HUDEP-2 (cell line): ENCODE results near the gene ETAA1.

Source experiments
- DNase-seq, 76 experiments: peaks; one replicate each; lab custom pipeline; 2025; ENCODE audit not compliant: unreplicated experiment in 76 of 76; lab: John Stamatoyannopoulos, UW

The ETAA1 gene

GRCh38 chr2:67397143-67397986, at the start of gene ETAA1:
TSS of gene ETAA1 (plus strand) at chr2:67397333. CDS start at chr2:67397449, 116 bp downstream.
- DNase-seq: peak in 75 of 76 experiments; percentile 25 to 91 (median 83)

- no peak for DNase-seq
Measured at GRCh38 chr2:67366832-67367412, 30.2 kb upstream of the ETAA1 start.

DNA sequence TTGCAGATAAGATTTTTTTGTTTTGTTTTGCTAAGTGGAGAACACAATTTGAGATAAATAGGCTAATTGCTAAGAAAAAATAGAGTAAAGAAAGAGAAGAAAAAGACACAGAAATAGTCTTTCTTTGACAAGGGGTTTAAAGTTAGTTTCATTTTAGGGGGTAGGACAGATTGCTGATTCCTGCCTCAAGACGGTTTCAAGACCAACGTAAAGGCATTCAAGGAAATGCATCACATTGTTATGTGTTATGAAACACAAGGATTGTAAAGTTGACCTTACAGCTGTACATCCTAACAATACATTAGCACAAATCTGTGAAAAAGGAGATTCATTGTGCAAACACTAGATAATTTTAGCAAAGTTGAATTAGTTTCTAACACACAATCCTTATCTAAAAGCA, 22.7 kb upstream of the ETAA1 start:
- no peak for DNase-seq

GRCh38 chr2:67374949-67375348, 22.2 kb upstream of the ETAA1 start:
- DNase-seq: no peak

- no peak for DNase-seq
Measured at GRCh38 chr2:67378555-67378954, 18.6 kb upstream of the ETAA1 start.

DNA sequence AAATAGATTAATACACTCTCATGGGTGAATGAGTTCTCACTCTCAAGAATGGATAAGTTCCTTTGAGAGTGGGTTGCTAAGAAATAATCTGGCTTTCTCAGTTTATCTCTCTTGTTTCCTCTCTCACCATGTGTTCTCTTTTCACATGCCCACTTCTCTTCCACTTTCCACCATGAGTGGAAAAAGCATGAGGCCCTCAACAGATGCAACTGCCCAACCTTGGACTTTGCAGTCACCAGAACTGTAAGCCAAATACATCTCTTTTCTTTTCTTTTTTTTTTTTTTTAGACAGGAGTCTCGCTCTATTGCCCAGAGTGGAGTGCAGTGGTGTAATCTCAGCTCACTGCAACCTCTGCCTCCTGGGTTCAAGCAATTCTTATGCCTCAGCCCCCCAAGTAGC, 18.1 kb upstream of the ETAA1 start:
- DNase-seq: no peak

DNA sequence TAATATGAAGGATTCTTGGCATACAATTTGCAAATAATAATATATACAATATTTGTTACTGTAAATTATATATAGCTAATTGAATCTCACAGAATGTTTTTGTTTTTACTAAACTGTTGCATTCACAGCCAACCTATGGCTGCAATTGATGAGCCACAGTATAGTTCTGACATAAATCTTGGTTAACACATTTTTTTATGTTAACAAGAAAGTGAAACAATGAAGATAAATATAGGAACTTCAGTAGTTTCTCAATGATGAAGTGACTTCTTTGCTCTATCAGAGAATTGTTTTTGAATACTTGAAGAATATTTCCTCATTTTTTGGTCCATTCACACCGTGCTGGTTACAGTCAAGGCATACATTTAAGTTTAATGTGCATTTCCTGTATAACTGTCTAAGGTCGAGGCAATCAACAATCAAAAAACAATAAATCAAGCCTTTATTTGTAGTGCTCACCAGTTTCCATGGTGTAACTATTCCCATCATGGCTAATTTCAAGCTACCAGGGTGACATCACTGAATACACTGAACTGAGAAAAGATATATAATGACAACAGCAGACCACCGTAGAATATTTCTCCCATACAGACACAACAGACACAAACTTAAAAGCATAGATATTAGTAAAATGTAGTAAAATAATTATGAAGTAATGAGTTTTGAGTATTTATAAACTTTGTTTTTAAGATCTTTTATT, 12.9 kb upstream of the ETAA1 start:
- DNase-seq: no peak

GRCh38 chr2:67388680-67389079, 8.5 kb upstream of the ETAA1 start:
- no peak for DNase-seq

- DNase-seq: no peak
Measured at GRCh38 chr2:67389286-67389685, 7.8 kb upstream of the ETAA1 start.

GRCh38 chr2:67389788-67390187, 7.3 kb upstream of the ETAA1 start:
- DNase-seq: no peak

GRCh38 chr2:67393237-67393636, 3.9 kb upstream of the ETAA1 start:
- DNase-seq: no peak

GRCh38 chr2:67394734-67395133, 2.4 kb upstream of the ETAA1 start:
- no peak for DNase-seq

GRCh38 chr2:67399144-67399543, 2.0 kb downstream of the ETAA1 start:
- DNase-seq: no peak

- no peak for DNase-seq
Measured at GRCh38 chr2:67399831-67400489, 2.8 kb downstream of the ETAA1 start.

DNA sequence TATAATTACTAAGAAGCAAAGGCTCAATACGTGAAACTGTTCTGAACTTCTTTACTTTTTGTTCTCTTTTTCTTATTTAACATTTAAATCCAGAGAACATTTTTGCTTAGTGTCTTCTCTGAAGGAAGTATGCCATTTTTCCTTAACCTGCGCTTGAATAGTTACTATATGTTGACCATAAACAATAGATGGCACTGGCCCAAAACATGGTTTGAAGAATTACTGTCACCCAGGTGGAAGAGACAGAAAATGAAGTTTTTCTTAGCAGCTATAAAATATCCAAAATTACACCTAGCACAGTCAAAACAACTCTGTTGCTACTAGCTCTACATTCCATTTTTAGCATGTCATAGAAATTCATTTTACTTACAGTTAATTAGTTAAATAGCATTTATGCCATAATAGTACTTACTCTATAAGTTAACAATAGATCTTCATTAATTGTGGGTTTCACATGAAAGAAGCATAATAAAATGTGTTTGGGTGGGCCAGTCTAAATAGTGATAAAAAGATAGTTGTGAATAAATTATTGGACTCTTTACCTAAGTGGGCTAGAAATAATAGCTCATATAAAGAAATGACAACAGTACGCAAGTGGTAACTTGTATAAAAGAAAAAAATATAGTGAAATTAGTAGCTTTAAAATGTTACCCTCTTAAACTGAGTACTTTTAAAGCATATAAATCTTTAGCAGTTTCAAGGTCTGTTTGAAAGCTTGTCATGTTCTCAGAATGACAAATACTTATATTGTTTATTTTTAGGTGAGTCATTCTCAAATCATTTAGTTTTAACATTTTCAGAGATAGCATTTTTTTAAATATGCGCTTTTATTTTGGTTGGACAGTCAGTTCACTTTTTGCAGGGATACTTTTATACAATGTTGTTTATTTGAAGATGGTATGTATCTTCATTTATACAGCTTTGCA, 3.7 kb downstream of the ETAA1 start:
- no peak for DNase-seq

GRCh38 chr2:67408346-67408745, 11.2 kb downstream of the ETAA1 start:
- DNase-seq: no peak

DNA sequence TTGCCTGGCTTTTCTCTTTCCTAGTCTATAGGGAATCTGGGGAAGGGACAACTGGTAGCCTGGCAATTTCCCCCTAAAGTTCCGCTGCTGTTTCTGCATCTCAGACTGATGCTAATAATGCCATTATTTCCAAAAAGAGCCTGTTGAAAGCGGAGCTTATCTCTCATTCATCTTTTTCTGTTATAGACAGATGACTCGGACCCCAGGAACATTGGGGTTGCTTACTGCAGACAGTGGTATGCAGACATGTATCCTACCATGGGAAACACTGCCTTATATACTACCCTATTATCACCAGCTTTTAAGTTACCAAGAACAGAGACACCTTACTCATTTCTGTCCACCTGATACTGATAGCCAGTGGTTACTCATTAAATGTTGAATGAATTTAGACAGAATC, 15.3 kb downstream of the ETAA1 start:
- no peak for DNase-seq

DNA sequence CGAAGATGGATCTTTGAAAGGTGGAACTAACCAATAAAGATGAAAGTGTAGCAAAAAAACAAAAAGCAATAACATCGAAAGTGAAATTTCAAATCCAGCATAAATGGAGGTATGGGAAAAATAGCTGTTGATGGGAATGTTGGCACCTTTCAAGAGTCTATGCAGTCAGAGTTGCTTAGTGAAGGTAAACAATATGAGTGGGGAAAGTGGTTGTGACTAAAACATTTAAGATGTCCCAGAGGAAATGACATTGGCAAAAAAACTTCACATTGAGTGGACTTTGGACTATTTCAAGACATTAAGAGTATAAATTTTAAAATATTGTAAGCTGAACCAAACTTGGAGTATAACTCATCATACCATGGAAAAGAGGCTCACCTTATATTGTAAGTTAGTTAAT, 17.7 kb downstream of the ETAA1 start:
- DNase-seq: no peak

GRCh38 chr2:67416136-67416535, 19.0 kb downstream of the ETAA1 start:
- no peak for DNase-seq

DNA sequence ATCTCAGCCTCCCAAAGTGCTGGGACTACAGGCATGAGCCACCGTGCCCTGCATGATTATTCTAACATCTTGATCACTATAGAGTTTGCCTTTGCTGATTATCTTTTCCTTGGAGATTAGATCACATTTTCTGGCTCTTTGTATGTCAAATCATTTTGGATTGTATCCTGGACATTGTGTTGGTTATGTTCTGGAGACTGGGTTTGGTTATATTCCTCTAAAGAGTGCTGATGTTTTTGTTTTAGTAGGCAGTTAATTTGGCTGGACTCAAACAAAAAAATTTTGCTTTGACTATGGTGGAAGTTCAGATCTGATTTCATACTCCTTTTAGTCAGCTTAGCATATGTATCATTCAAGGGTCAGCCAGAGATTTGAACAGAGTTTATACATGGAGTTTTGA, 26.4 kb downstream of the ETAA1 start:
- DNase-seq: no peak
